K562 (cell line): ENCODE measurements around the gene SCAP. TPM values are rescaled to one million over a fixed set of nuclear protein-coding genes. Genes with fewer than 3 reads are reported as not detected.

Source experiments
- ATAC-seq: fragments of 200-7000 bp; cut with Tn5 transposase; 3 replicates; pipeline ENCODE4 v1.9.1; 2020; ENCODE audit warnings: moderate library complexity
- BruUV-seq: library from RNA; stranded (reverse); fragments of 400-500 nt; replicated peaks from 2 replicates; lab custom pipeline; 2021; lab: Mats Ljungman, UMichigan
- CTCF ChIA-PET: fragments of 300-600 bp; formaldehyde crosslinking; extraction: SDS; loops from one replicate; lab custom pipeline; 2021; ENCODE audit warnings: low intra/inter-chr PET ratio; lab: Yijun Ruan, JAX
- POLR2A ChIA-PET: fragments of 300-600, 350-650 bp; sonication (Branson Sonifier 250); formaldehyde crosslinking; extraction: SDS; loops from one replicate; lab custom pipeline; 2021; ENCODE audit warnings: antibody characterized with exemption, inconsistent platforms; lab: Yijun Ruan, JAX
- DNase-seq, 4 experiments: peaks; one replicate each; pipeline versions ENCODE4 v3.0.0 to v3.0.0-alpha.2; 2011 to 2018; ENCODE audit warnings: low spot score in 3 of 4, mixed read lengths in 3 of 4; ENCODE audit errors: extremely low read depth in 1 of 4
- FAIRE-seq: peaks from 2 replicates; lab custom pipeline; 2011; peaks lifted over from hg19 to GRCh38; lab: Jason Lieb, UNC
- H2AFZ ChIP-seq: 2 replicates; pipeline ENCODE4 v1.6.0; 2011; ENCODE audit warnings: low read depth, low read length, control low read depth, inconsistent platforms
- H3K27ac ChIP-seq: fragments of 200-600 bp; 3 replicates; pipeline ENCODE4 v1.8.0; 2011; ENCODE audit warnings: low read depth, mild to moderate bottlenecking, control low read depth, inconsistent platforms, low read length, moderate library complexity, mixed read lengths; ENCODE audit errors: extremely low read depth
- H3K27me3 ChIP-seq, 2 experiments: fragments of 300-600 bp in 1 of 2; 2 replicates in 1 of 2; 3 replicates in 1 of 2; pipeline versions ENCODE4 v1.6.0 to v1.8.0; 2011; ENCODE audit warnings: inconsistent platforms in 2 of 2, low read length in 2 of 2, mild to moderate bottlenecking in 1 of 2, mixed read lengths in 1 of 2, moderate library complexity in 1 of 2; ENCODE audit not compliant: control insufficient read depth in 2 of 2, insufficient read depth in 2 of 2
- H3K36me3 ChIP-seq: fragments of 300-600 bp; 3 replicates; pipeline ENCODE4 v1.8.0; 2011; ENCODE audit warnings: mild to moderate bottlenecking, low read length, inconsistent platforms; ENCODE audit not compliant: control insufficient read depth, insufficient read depth
- H3K4me1 ChIP-seq, 2 experiments: fragments of 200-600 bp in 1 of 2; replicated peaks in 1 of 2; 2 replicates in 1 of 2; 3 replicates in 1 of 2; pipeline versions ENCODE4 v1.5.1 to v1.8.0; 2011; ENCODE audit warnings: inconsistent platforms in 2 of 2, low read length in 2 of 2, mild to moderate bottlenecking in 1 of 2, mixed read lengths in 1 of 2, moderate library complexity in 1 of 2; ENCODE audit not compliant: control insufficient read depth in 2 of 2, insufficient read depth in 2 of 2
- H3K4me2 ChIP-seq: 2 replicates; pipeline ENCODE4 v1.6.1; 2011; ENCODE audit warnings: low read length, control low read depth, inconsistent platforms, mixed read lengths; ENCODE audit not compliant: insufficient read depth
- H3K4me3 ChIP-seq: fragments of 200-600 bp; sonication (generic), shearing (Covaris generic); 2 replicates; pipeline ENCODE4 v1.5.1; 2016; ENCODE audit warnings: control low read depth, inconsistent platforms
- H3K79me2 ChIP-seq: fragments of 200-600 bp; 3 replicates; pipeline ENCODE4 v1.8.0; 2011; ENCODE audit warnings: low read length, inconsistent platforms; ENCODE audit not compliant: control insufficient read depth, insufficient read depth
- H3K9ac ChIP-seq, 2 experiments: 2 replicates each; pipeline versions ENCODE4 v1.6.0 to v1.6.1; 2011; ENCODE audit warnings: low read depth in 2 of 2, low read length in 2 of 2, control low read depth in 1 of 2, inconsistent platforms in 1 of 2, mild to moderate bottlenecking in 1 of 2, mixed read lengths in 1 of 2; ENCODE audit not compliant: insufficient read depth in 1 of 2
- H3K9me1 ChIP-seq: one replicate; pipeline ENCODE4 v1.6.0; 2011; ENCODE audit warnings: inconsistent platforms, mild to moderate bottlenecking, low read length, moderate library complexity; ENCODE audit not compliant: control insufficient read depth, insufficient read depth
- H3K9me3 ChIP-seq: replicated peaks from 2 replicates; pipeline ENCODE4 v1.5.1; 2011; ENCODE audit warnings: low read depth, low read length, inconsistent platforms; ENCODE audit not compliant: control insufficient read depth, insufficient read depth
- H4K20me1 ChIP-seq: replicated peaks from 2 replicates; pipeline ENCODE4 v1.6.1; 2011; ENCODE audit warnings: low read length, inconsistent platforms, mixed read lengths; ENCODE audit not compliant: control insufficient read depth, insufficient read depth
- AFF4 ChIP-seq: sonication (generic); formaldehyde crosslinking; IDR thresholded peaks from 2 replicates; pipeline ENCODE4 v1.8.0; 2023; ENCODE audit warnings: mild to moderate bottlenecking, missing genetic modification reagents
- ARID3A ChIP-seq: IDR thresholded peaks from 2 replicates; pipeline ENCODE4 v1.6.1; 2012; ENCODE audit warnings: low read depth, low read length, improper control_type of control experiment, borderline replicate concordance
- E2F5 ChIP-seq: sonication (generic); formaldehyde crosslinking; IDR thresholded peaks from 2 replicates; pipeline ENCODE4 v1.8.0; 2022; ENCODE audit warnings: mild to moderate bottlenecking, missing genetic modification reagents
- MAX ChIP-seq: sonication (generic); formaldehyde crosslinking; IDR thresholded peaks from 2 replicates; pipeline ENCODE4 v1.9.0; 2022; ENCODE audit warnings: mild to moderate bottlenecking, missing genetic modification reagents
- MXI1 ChIP-seq: IDR thresholded peaks from 2 replicates; pipeline ENCODE4 v1.6.1; 2011; ENCODE audit warnings: low read depth, mild to moderate bottlenecking, improper control_type of control experiment, low read length
- SMARCC2 ChIP-seq: fragments of 450-650 bp; IDR thresholded peaks from 2 replicates; pipeline ENCODE4 v1.6.1; 2017; ENCODE audit warnings: antibody characterized with exemption, moderate library complexity, mild to moderate bottlenecking, low read depth
- TSC22D4 ChIP-seq: fragments of 450-650 bp; IDR thresholded peaks from 2 replicates; pipeline ENCODE4 v1.6.1; 2016; ENCODE audit warnings: missing genetic modification characterization, missing biosample characterization, control low read depth
- XRCC3 ChIP-seq: fragments of 450-650 bp; IDR thresholded peaks from 2 replicates; pipeline ENCODE4 v1.6.1; 2017; ENCODE audit warnings: mild to moderate bottlenecking, moderate library complexity
- ZNF695 ChIP-seq: fragments of 450-650 bp; formaldehyde crosslinking; IDR thresholded peaks from 2 replicates; pipeline ENCODE4 v1.4.0; 2020; ENCODE audit warnings: mild to moderate bottlenecking, moderate library complexity
- WGBS: fragments of 100-300 bp; shearing (Covaris generic); methylation state at CpG from one replicate; pipeline ENCODE4 v1.1.6; 2016; ENCODE audit warnings: low coverage, mixed read lengths; ENCODE audit not compliant: insufficient coverage; ENCODE audit errors: missing lambda C conversion rate; 5-methylcytosine and 5-hydroxymethylcytosine counted together
- in situ Hi-C: fragments of 300-500 bp; cut with MboI; formaldehyde crosslinking; loops from 4 replicates; pipeline ENCODE4 v1.15.0; 2018; ENCODE audit warnings: inconsistent platforms, mixed read lengths
- intact Hi-C: fragments of 100-400 bp; cut with micrococcal nuclease; formaldehyde crosslinking; loops from 2 replicates; pipeline ENCODE4 v1.14.2; 2022
- polyA plus RNA-seq, 8 experiments: library from polyadenylated mRNA; depleted of rRNA in 4 of 8; stranded (reverse) in 5 of 8; unstranded in 3 of 8; fragments of >200 nt; fragmentation: Nextera tagmentation in 2 of 8; fragmentation: Illumina TruSeq in 1 of 8; extraction: Ambion mirVana in 2 of 8; extraction: Trizol in 1 of 8; gene quantifications; 2 replicates each; pipeline versions ENCODE4 v1.2.1 to v1.2.3, GENCODE V29; 2011 to 2014; ENCODE audit warnings: inconsistent platforms in 1 of 8, missing spikeins in 1 of 8
- total RNA-seq, 7 experiments: library from RNA; depleted of rRNA in 6 of 7; stranded (reverse); fragments of >200 nt in 6 of 7; fragmentation: Illumina TruSeq in 2 of 7; extraction: Trizol in 2 of 7; gene quantifications; 2 replicates each; pipeline versions ENCODE4 v1.2.1 to v1.2.3, GENCODE V29; 2011 to 2021; ENCODE audit warnings: low replicate concordance in 1 of 7

The SCAP gene
- total and polyA plus RNA-seq, 9 of the 15 experiments (the other 6 are each of a cell fraction or from before 2014, with no cell fraction given) = 2.6 to 104 (median 37.8) TPM

GRCh38 chr3:47367631-47368030 lies 108.1 kb downstream of the SCAP start:
- ChIA-PET CTCF (no interaction called here), POLR2A (interaction anchor here (1.5 kb wide), 1 partner anchor 12 kb away, joined by 9 read pairs; no protein-coding TSS in a partner anchor)
- DNase-seq (no peak), ATAC-seq (no peak), FAIRE-seq (no peak)
- H3K9me1 ChIP-seq = no peaks in the 10 kb centered on the region
- WGBS = 74% methylated on average over 7 of the region's 7 CpGs
- H3K27ac ChIP-seq = no peak overlapping the region
- intact Hi-C loops = no loop called here
- H3K4me3 ChIP-seq = no peak overlapping the region
- H3K79me2 ChIP-seq = no peaks in the 10 kb centered on the region
- in situ Hi-C loops = no loop called here
- no TSS peak for BruUV-seq
- no peaks in the 10 kb centered on the region for H3K9me3 ChIP-seq
- no peak overlapping the region for H3K4me2 ChIP-seq
- no peaks in the 10 kb centered on the region for H3K36me3 ChIP-seq
- 0 out of 5 replicates have a peak, but pooled peaks cover 0 to 3% of the 10 kb centered on the region in 2 experiments for H3K4me1 ChIP-seq
- H4K20me1 ChIP-seq = no peaks in the 10 kb centered on the region
- TF ChIP-seq TSC22D4 (tag) (no peak), MAX (CRISPR knock-in tag) (no peak), XRCC3 (no peak), E2F5 (CRISPR knock-in tag) (no peak), SMARCC2 (no peak), AFF4 (CRISPR knock-in tag) (no peak), MXI1 (no peak), ZNF695 (CRISPR knock-in tag) (no peak), ARID3A (no peak)
- no peaks in the 10 kb centered on the region for H3K27me3 ChIP-seq
- H2AFZ ChIP-seq = no peak overlapping the region
- no peak overlapping the region for H3K9ac ChIP-seq
